Measurements from ENCODE around the gene HIVEP3.

GRCh38 chr1:41614818-41615217, 303.9 kb downstream of the HIVEP3 start:
- TF ChIP-seq CTCF (IDR thresholded peaks at IDR 0.05) (no peak), POLR2A (IDR thresholded peaks at IDR 0.05) (no peak), POLR2AphosphoS5 (IDR thresholded peaks at IDR 0.05; ENCODE audit: insufficient read depth in 1 of 2, low read depth in 1 of 2) (no peak)
